ENCODE measurements around the gene ZBTB9.

DNA sequence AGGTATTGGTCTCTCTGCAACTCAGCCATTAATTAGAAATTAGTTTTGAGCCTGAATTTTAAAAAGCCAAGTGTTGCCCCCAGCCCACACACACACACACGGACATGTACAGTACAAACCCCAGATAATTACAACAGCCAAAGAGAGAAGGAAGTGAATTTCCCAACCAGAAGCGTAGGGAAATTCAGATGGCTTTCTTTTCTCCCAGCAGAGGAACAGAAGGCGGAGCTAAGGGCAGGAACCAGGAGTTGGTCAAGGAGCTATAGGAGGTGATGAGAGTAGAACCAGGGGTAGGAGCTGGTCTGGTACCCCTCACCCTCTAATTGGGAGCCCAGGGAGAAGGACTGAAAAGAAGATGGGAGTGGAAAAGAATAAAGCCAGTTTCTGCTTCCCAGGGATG lies 3.9 kb upstream of the ZBTB9 start:
- TF ChIP-seq EZH2phosphoT487 (IDR thresholded peaks at IDR 0.05; ENCODE audit: low read depth, severe bottlenecking, unreplicated experiment): no peak
- TF ChIP-seq, protein P1, sequence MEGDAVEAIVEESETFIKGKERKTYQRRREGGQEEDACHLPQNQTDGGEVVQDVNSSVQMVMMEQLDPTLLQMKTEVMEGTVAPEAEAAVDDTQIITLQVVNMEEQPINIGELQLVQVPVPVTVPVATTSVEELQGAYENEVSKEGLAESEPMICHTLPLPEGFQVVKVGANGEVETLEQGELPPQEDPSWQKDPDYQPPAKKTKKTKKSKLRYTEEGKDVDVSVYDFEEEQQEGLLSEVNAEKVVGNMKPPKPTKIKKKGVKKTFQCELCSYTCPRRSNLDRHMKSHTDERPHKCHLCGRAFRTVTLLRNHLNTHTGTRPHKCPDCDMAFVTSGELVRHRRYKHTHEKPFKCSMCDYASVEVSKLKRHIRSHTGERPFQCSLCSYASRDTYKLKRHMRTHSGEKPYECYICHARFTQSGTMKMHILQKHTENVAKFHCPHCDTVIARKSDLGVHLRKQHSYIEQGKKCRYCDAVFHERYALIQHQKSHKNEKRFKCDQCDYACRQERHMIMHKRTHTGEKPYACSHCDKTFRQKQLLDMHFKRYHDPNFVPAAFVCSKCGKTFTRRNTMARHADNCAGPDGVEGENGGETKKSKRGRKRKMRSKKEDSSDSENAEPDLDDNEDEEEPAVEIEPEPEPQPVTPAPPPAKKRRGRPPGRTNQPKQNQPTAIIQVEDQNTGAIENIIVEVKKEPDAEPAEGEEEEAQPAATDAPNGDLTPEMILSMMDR (IDR thresholded peaks at IDR 0.05; ENCODE audit: poor library complexity): no peak
- no peak for TF ChIP-seq EZH2 (IDR thresholded peaks at IDR 0.05; ENCODE audit: borderline replicate concordance)
